HCT116 (cell line): ENCODE data around the gene ARHGAP45.
"Not testable (repeated sequence)": the region's sequence is repeated elsewhere in the genome, so short reads cannot be mapped to it uniquely, and the experiment has no call there.

ENCODE experiments used
- CEBPB ChIP-seq: IDR thresholded peaks from 2 replicates; pipeline ENCODE4 v1.6.1; 2012; ENCODE audit warnings: low read depth
- CTCF ChIP-seq, 3 experiments: fragments of 200-600 bp in 1 of 3; sonication (generic) in 1 of 3; IDR thresholded peaks in 2 of 3; conservative IDR thresholded peaks in 1 of 3; 2 replicates each; pipeline ENCODE4 v1.5.1; 2012 to 2017; ENCODE audit warnings: low read depth in 2 of 3, low read length in 2 of 3, antibody characterized with exemption in 1 of 3, borderline replicate concordance in 1 of 3, control low read depth in 1 of 3, mild to moderate bottlenecking in 1 of 3, mixed read lengths in 1 of 3, mixed run types in 1 of 3, moderate library complexity in 1 of 3; ENCODE audit not compliant: insufficient read depth in 1 of 3
- EGR1 ChIP-seq: IDR thresholded peaks from 2 replicates; pipeline ENCODE4 v1.6.1; 2012; ENCODE audit warnings: low read depth
- EZH2 ChIP-seq: fragments of 200-600 bp; sonication (generic); IDR thresholded peaks from 2 replicates; pipeline ENCODE4 v1.6.1; 2017; ENCODE audit warnings: antibody characterized with exemption, mixed run types
- POLR2A ChIP-seq: IDR thresholded peaks from 2 replicates; pipeline ENCODE4 v1.7.0; 2011; ENCODE audit warnings: borderline replicate concordance; ENCODE audit not compliant: insufficient read depth, insufficient read length; ENCODE audit errors: extremely low read depth
- POLR2AphosphoS5 ChIP-seq: IDR thresholded peaks from 2 replicates; pipeline ENCODE4 v1.6.1; 2011; ENCODE audit warnings: mild to moderate bottlenecking, low read depth, low read length, moderate library complexity
- RAD21 ChIP-seq: IDR thresholded peaks from 2 replicates; pipeline ENCODE4 v1.6.1; 2012; ENCODE audit warnings: low read depth, mild to moderate bottlenecking
- REST ChIP-seq: IDR thresholded peaks from 2 replicates; pipeline ENCODE4 v1.6.1; 2012; ENCODE audit warnings: low read depth
- SIN3A ChIP-seq: IDR thresholded peaks from 2 replicates; pipeline ENCODE4 v1.6.1; 2012; ENCODE audit warnings: low read depth
- SP1 ChIP-seq: IDR thresholded peaks from 2 replicates; pipeline ENCODE4 v1.6.1; 2012; ENCODE audit warnings: low read depth
- YY1 ChIP-seq: IDR thresholded peaks from 2 replicates; pipeline ENCODE4 v1.6.1; 2011; ENCODE audit warnings: low read length, low read depth, moderate library complexity, mild to moderate bottlenecking; ENCODE audit not compliant: insufficient replicate concordance; ENCODE audit errors: extremely low read depth

GRCh38 chr19:1023883-1024188 lies 43.1 kb upstream of the ARHGAP45 start:
- TF ChIP-seq POLR2AphosphoS5; CTCF (IDR thresholded peaks at IDR 0.05 in 2 of 3, conservative IDR thresholded peaks at IDR 0.05 in 1 of 3; ENCODE audit: borderline replicate concordance in 1 of 3, insufficient read depth in 1 of 3, low read depth in 2 of 3, low read length in 2 of 3); CEBPB; REST; POLR2A; EZH2; EGR1; SP1; YY1; SIN3A; RAD21: not testable (repeated sequence)
